WTC11 (cell line): ENCODE measurements around the gene SLC16A7. TPM values are rescaled to one million over a fixed set of nuclear protein-coding genes. Genes with fewer than 3 reads are reported as not detected.

Experiments
- ATAC-seq: fragments of 200-7000 bp; cut with Tn5 transposase; 2 replicates; pipeline ENCODE4 v1.10.0; 2021; ENCODE audit warnings: mild to moderate bottlenecking, moderate library complexity
- CTCF ChIA-PET: fragments of 300-600 bp; sonication (Branson Sonifier 250); formaldehyde crosslinking; loops from one replicate; lab custom pipeline; 2021; ENCODE audit warnings: antibody characterized with exemption; lab: Charles Lee
- POLR2A ChIA-PET: fragments of 350-600 bp; sonication (Branson Sonifier 250); formaldehyde crosslinking; loops from one replicate; lab custom pipeline; 2021; ENCODE audit warnings: antibody characterized with exemption; lab: Charles Lee
- DNase-seq: peaks from one replicate; pipeline ENCODE4 v3.0.0; 2021; ENCODE audit warnings: low spot score
- H3K27ac Mint-ChIP-seq: 2 replicates; pipeline ENCODE4 v1.8.0; 2021; ENCODE audit warnings: mixed read lengths
- H3K27me3 Mint-ChIP-seq: 2 replicates; pipeline ENCODE4 v1.8.0; 2021; ENCODE audit warnings: low read depth, mild to moderate bottlenecking, moderate library complexity, mixed read lengths
- H3K36me3 Mint-ChIP-seq: 2 replicates; pipeline ENCODE4 v1.8.0; 2021; ENCODE audit warnings: mixed read lengths
- H3K4me1 Mint-ChIP-seq: 2 replicates; pipeline ENCODE4 v1.8.0; 2022; ENCODE audit warnings: mixed read lengths
- H3K4me3 Mint-ChIP-seq: 2 replicates; pipeline ENCODE4 v1.8.0; 2021; ENCODE audit warnings: mild to moderate bottlenecking, moderate library complexity, mixed read lengths
- H3K9me3 Mint-ChIP-seq: 2 replicates; pipeline ENCODE4 v1.8.0; 2021; ENCODE audit warnings: mixed read lengths
- CREM ChIP-seq: sonication (generic); formaldehyde crosslinking; IDR thresholded peaks from 2 replicates; pipeline ENCODE4 v1.8.1; 2022; ENCODE audit warnings: mild to moderate bottlenecking, missing genetic modification reagents, moderate library complexity
- GABPB1 ChIP-seq: sonication (generic); formaldehyde crosslinking; IDR thresholded peaks from 2 replicates; pipeline ENCODE4 v1.8.1; 2023; ENCODE audit warnings: mild to moderate bottlenecking, missing genetic modification reagents
- MXD4 ChIP-seq: fragments of 250-450 bp; sonication (Bioruptor Pico); IDR thresholded peaks from 2 replicates; pipeline ENCODE4 v1.8.0; 2021; ENCODE audit warnings: mild to moderate bottlenecking, moderate library complexity, borderline replicate concordance
- NFATC4 ChIP-seq: fragments of 250-450 bp; sonication (Bioruptor Pico); IDR thresholded peaks from 2 replicates; pipeline ENCODE4 v1.9.0; 2021; ENCODE audit warnings: mild to moderate bottlenecking
- NR3C1 ChIP-seq: sonication (generic); formaldehyde crosslinking; conservative IDR thresholded peaks from 2 replicates; pipeline ENCODE4 v1.8.1; 2023; ENCODE audit warnings: low read depth, mild to moderate bottlenecking, missing genetic modification reagents
- SOX15 ChIP-seq: fragments of 250-450 bp; sonication (Bioruptor Pico); IDR thresholded peaks from 2 replicates; pipeline ENCODE4 v1.9.0; 2021; ENCODE audit warnings: mild to moderate bottlenecking
- TP53 ChIP-seq: sonication (generic); formaldehyde crosslinking; IDR thresholded peaks from 2 replicates; pipeline ENCODE4 v1.8.1; 2023; ENCODE audit warnings: mild to moderate bottlenecking, missing genetic modification reagents
- ZNF219 ChIP-seq: sonication (generic); formaldehyde crosslinking; IDR thresholded peaks from 2 replicates; pipeline ENCODE4 v1.8.0; 2023; ENCODE audit warnings: missing genetic modification reagents, mild to moderate bottlenecking, borderline replicate concordance
- ZNF423 ChIP-seq: fragments of 250-450 bp; sonication (Bioruptor Pico); IDR thresholded peaks from 2 replicates; pipeline ENCODE4 v2.1.2; 2022; ENCODE audit warnings: mild to moderate bottlenecking, moderate library complexity
- total RNA-seq: library from RNA; stranded (reverse); gene quantifications from 3 replicates; pipeline ENCODE4 v1.2.3, GENCODE V29; 2021
- TF ChIP-seq, protein P1 (sequence below): fragments of 250-450 bp; sonication (Bioruptor Pico); IDR thresholded peaks from 2 replicates; pipeline ENCODE4 v1.9.0; 2021; ENCODE audit warnings: mild to moderate bottlenecking
- TF ChIP-seq, protein P2 (sequence below): sonication (generic); formaldehyde crosslinking; IDR thresholded peaks from 2 replicates; pipeline ENCODE4 v1.8.1; 2023; ENCODE audit warnings: mild to moderate bottlenecking, missing genetic modification reagents
- TF ChIP-seq, protein P3 (sequence below): sonication (generic); formaldehyde crosslinking; IDR thresholded peaks from 2 replicates; pipeline ENCODE4 v1.8.1; 2023; ENCODE audit warnings: mild to moderate bottlenecking, missing genetic modification reagents, moderate library complexity
- TF ChIP-seq, protein P4 (sequence below): sonication (generic); formaldehyde crosslinking; IDR thresholded peaks from 2 replicates; pipeline ENCODE4 v1.8.1; 2023; ENCODE audit warnings: mild to moderate bottlenecking, moderate library complexity, missing genetic modification reagents
- TF ChIP-seq, protein P5 (sequence below): sonication (generic); formaldehyde crosslinking; IDR thresholded peaks from 2 replicates; pipeline ENCODE4 v1.8.0; 2023; ENCODE audit warnings: missing genetic modification reagents
- TF ChIP-seq, protein P6 (sequence below): sonication (generic); formaldehyde crosslinking; IDR thresholded peaks from 2 replicates; pipeline ENCODE4 v1.8.0; 2022; ENCODE audit warnings: missing genetic modification reagents

SLC16A7 gene
- total RNA-seq, 1 experiment from 2014 or later, result 3.4 TPM

DNA sequence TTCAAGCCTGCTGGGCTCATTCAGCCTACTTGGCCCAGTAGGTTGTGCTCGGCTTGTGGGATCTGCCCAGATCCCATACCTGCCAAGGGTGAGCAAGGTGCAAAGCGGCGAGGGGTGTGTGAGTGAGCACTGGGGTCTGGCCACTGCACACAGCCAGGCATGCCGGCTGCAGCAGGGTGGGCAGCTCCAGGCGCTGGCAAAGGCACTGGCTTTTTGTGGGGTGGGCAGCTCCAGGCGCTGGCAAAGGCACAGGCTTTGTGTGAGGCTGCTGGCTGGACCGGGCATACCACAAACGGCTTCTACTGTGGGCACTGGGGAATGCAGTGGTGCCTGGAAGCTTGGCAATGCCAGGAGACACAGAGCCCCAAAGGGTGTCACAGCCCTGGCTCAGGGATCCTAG is 137.4 kb downstream of the SLC16A7 start (continued):
- TF ChIP-seq, protein P1, sequence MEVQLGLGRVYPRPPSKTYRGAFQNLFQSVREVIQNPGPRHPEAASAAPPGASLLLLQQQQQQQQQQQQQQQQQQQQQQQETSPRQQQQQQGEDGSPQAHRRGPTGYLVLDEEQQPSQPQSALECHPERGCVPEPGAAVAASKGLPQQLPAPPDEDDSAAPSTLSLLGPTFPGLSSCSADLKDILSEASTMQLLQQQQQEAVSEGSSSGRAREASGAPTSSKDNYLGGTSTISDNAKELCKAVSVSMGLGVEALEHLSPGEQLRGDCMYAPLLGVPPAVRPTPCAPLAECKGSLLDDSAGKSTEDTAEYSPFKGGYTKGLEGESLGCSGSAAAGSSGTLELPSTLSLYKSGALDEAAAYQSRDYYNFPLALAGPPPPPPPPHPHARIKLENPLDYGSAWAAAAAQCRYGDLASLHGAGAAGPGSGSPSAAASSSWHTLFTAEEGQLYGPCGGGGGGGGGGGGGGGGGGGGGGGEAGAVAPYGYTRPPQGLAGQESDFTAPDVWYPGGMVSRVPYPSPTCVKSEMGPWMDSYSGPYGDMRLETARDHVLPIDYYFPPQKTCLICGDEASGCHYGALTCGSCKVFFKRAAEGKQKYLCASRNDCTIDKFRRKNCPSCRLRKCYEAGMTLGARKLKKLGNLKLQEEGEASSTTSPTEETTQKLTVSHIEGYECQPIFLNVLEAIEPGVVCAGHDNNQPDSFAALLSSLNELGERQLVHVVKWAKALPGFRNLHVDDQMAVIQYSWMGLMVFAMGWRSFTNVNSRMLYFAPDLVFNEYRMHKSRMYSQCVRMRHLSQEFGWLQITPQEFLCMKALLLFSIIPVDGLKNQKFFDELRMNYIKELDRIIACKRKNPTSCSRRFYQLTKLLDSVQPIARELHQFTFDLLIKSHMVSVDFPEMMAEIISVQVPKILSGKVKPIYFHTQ (CRISPR knock-in tag), result no peak
- TF ChIP-seq, protein P2, sequence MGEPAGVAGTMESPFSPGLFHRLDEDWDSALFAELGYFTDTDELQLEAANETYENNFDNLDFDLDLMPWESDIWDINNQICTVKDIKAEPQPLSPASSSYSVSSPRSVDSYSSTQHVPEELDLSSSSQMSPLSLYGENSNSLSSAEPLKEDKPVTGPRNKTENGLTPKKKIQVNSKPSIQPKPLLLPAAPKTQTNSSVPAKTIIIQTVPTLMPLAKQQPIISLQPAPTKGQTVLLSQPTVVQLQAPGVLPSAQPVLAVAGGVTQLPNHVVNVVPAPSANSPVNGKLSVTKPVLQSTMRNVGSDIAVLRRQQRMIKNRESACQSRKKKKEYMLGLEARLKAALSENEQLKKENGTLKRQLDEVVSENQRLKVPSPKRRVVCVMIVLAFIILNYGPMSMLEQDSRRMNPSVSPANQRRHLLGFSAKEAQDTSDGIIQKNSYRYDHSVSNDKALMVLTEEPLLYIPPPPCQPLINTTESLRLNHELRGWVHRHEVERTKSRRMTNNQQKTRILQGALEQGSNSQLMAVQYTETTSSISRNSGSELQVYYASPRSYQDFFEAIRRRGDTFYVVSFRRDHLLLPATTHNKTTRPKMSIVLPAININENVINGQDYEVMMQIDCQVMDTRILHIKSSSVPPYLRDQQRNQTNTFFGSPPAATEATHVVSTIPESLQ (CRISPR knock-in tag), result no peak
- TF ChIP-seq ZNF219 (CRISPR knock-in tag), result no peak
- TF ChIP-seq NFATC4 (CRISPR knock-in tag), result no peak
- TF ChIP-seq MXD4 (CRISPR knock-in tag), result no peak
- TF ChIP-seq GABPB1, result no peak
- TF ChIP-seq, protein P3, sequence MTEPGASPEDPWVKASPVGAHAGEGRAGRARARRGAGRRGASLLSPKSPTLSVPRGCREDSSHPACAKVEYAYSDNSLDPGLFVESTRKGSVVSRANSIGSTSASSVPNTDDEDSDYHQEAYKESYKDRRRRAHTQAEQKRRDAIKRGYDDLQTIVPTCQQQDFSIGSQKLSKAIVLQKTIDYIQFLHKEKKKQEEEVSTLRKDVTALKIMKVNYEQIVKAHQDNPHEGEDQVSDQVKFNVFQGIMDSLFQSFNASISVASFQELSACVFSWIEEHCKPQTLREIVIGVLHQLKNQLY (CRISPR knock-in tag), result no peak
- TF ChIP-seq, protein P4, sequence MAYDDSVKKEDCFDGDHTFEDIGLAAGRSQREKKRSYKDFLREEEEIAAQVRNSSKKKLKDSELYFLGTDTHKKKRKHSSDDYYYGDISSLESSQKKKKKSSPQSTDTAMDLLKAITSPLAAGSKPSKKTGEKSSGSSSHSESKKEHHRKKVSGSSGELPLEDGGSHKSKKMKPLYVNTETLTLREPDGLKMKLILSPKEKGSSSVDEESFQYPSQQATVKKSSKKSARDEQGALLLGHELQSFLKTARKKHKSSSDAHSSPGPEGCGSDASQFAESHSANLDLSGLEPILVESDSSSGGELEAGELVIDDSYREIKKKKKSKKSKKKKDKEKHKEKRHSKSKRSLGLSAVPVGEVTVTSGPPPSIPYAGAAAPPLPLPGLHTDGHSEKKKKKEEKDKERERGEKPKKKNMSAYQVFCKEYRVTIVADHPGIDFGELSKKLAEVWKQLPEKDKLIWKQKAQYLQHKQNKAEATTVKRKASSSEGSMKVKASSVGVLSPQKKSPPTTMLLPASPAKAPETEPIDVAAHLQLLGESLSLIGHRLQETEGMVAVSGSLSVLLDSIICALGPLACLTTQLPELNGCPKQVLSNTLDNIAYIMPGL (CRISPR knock-in tag), result no peak
- TF ChIP-seq, protein P5, sequence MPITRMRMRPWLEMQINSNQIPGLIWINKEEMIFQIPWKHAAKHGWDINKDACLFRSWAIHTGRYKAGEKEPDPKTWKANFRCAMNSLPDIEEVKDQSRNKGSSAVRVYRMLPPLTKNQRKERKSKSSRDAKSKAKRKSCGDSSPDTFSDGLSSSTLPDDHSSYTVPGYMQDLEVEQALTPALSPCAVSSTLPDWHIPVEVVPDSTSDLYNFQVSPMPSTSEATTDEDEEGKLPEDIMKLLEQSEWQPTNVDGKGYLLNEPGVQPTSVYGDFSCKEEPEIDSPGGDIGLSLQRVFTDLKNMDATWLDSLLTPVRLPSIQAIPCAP (CRISPR knock-in tag), result no peak
- no peak for TF ChIP-seq SOX15 (CRISPR knock-in tag)
- no peak for TF ChIP-seq CREM (CRISPR knock-in tag)
- TF ChIP-seq, protein P6, sequence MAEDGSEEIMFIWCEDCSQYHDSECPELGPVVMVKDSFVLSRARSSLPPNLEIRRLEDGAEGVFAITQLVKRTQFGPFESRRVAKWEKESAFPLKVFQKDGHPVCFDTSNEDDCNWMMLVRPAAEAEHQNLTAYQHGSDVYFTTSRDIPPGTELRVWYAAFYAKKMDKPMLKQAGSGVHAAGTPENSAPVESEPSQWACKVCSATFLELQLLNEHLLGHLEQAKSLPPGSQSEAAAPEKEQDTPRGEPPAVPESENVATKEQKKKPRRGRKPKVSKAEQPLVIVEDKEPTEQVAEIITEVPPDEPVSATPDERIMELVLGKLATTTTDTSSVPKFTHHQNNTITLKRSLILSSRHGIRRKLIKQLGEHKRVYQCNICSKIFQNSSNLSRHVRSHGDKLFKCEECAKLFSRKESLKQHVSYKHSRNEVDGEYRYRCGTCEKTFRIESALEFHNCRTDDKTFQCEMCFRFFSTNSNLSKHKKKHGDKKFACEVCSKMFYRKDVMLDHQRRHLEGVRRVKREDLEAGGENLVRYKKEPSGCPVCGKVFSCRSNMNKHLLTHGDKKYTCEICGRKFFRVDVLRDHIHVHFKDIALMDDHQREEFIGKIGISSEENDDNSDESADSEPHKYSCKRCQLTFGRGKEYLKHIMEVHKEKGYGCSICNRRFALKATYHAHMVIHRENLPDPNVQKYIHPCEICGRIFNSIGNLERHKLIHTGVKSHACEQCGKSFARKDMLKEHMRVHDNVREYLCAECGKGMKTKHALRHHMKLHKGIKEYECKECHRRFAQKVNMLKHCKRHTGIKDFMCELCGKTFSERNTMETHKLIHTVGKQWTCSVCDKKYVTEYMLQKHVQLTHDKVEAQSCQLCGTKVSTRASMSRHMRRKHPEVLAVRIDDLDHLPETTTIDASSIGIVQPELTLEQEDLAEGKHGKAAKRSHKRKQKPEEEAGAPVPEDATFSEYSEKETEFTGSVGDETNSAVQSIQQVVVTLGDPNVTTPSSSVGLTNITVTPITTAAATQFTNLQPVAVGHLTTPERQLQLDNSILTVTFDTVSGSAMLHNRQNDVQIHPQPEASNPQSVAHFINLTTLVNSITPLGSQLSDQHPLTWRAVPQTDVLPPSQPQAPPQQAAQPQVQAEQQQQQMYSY, result no peak

DNA sequence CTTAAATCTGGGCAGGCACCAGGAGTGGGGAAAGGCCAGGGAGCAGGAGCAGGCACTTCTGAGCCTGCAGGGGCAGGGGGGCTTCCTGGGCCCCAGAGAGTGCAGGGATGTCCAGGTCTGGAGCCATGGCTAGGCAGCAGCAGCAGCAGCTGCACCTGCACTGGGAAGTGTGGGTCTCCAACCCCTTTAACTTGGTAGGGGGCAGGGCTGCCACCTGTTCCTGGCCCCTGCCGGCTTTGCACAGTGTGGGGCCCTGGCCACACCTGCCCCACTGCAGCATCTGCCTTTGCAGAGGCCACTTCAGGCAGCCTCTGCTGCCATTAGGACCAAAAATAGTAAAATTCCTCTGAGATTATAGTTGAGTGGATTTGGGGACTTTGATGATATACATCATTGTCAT is 138.5 kb downstream of the SLC16A7 start:
- Mint-ChIP-seq H3K4me1 (peaks cover 11% of the 10 kb centered on the region), H3K27me3 (no peaks in the 10 kb centered on the region), H3K9me3 (no peaks in the 10 kb centered on the region), H3K4me3 (no peak overlapping the region), H3K36me3 (no peaks in the 10 kb centered on the region), H3K27ac (no peak overlapping the region)
- TF ChIP-seq TP53 (CRISPR knock-in tag), result no peak
- TF ChIP-seq NR3C1 (CRISPR knock-in tag), result no peak
- no peak for TF ChIP-seq ZNF423 (CRISPR knock-in tag)
- ATAC-seq (no peak; the same call in 1 of the 2 replicates), DNase-seq (peak; percentile 18)
- ChIA-PET POLR2A (no interaction called here), CTCF (no interaction called here)
